ENCODE measurements around the gene SLC35F4. TPM values are rescaled to one million over a fixed set of nuclear protein-coding genes. Genes with fewer than 3 reads are reported as not detected.

The SLC35F4 gene
- total RNA-seq, 2 donors from 2014 or later = not detected

GRCh38 chr14:57686304-57686703 is 179.6 kb downstream of the SLC35F4 start:
- ATAC-seq (no peak), DNase-seq (no peak)
- intact Hi-C loops (cut with DNase I, micrococcal nuclease) = no loop called here

- DNase-seq (no peak), ATAC-seq (no peak)
- intact Hi-C loops (cut with DNase I, micrococcal nuclease) = no loop called here
Observed at GRCh38 chr14:57671021-57671420, 194.9 kb downstream of the SLC35F4 start.

- intact Hi-C loops (cut with DNase I, micrococcal nuclease) = no loop called here
- DNase-seq (no peak), ATAC-seq (no peak)
Observed at GRCh38 chr14:57660208-57660607, 205.7 kb downstream of the SLC35F4 start.

- DNase-seq (no peak), ATAC-seq (no peak)
- intact Hi-C loops (cut with DNase I, micrococcal nuclease) = no loop called here
Observed at GRCh38 chr14:57659052-57659451, 206.8 kb downstream of the SLC35F4 start.

- ATAC-seq = no peak
- intact Hi-C loops (cut with DNase I, micrococcal nuclease) = no loop called here
- no peak for DNase-seq
Observed at GRCh38 chr14:57657487-57657886, 208.4 kb downstream of the SLC35F4 start.

GRCh38 chr14:57656853-57657252 is 209.0 kb downstream of the SLC35F4 start:
- DNase-seq (no peak), ATAC-seq (no peak)
- intact Hi-C loops (cut with DNase I, micrococcal nuclease) = no loop called here

- DNase-seq (no peak), ATAC-seq (no peak)
- intact Hi-C loops (cut with DNase I, micrococcal nuclease) = no loop called here
Observed at GRCh38 chr14:57652769-57653168, 213.1 kb downstream of the SLC35F4 start.

GRCh38 chr14:57641776-57642175 is 224.1 kb downstream of the SLC35F4 start:
- ATAC-seq (no peak), DNase-seq (no peak)
- intact Hi-C loops (cut with DNase I, micrococcal nuclease) = no loop called here

- ATAC-seq = no peak
- intact Hi-C loops (cut with DNase I, micrococcal nuclease) = no loop called here
- no peak for DNase-seq
Observed at GRCh38 chr14:57640036-57640435, 225.9 kb downstream of the SLC35F4 start.

GRCh38 chr14:57637901-57638300 is 228.0 kb downstream of the SLC35F4 start:
- ATAC-seq (no peak), DNase-seq (no peak)
- intact Hi-C loops (cut with DNase I, micrococcal nuclease) = no loop called here

GRCh38 chr14:57634335-57634734 is 231.6 kb downstream of the SLC35F4 start:
- intact Hi-C loops (cut with DNase I, micrococcal nuclease) = no loop called here
- DNase-seq (no peak), ATAC-seq (no peak)

GRCh38 chr14:57632649-57633048 is 233.2 kb downstream of the SLC35F4 start:
- DNase-seq (no peak), ATAC-seq (no peak)
- intact Hi-C loops (cut with DNase I, micrococcal nuclease) = no loop called here

GRCh38 chr14:57617510-57617909 is 248.4 kb downstream of the SLC35F4 start:
- intact Hi-C loops (cut with DNase I, micrococcal nuclease) = no loop called here
- no peak for ATAC-seq
- no peak for DNase-seq

- intact Hi-C loops (cut with DNase I, micrococcal nuclease) = no loop called here
- ATAC-seq (no peak), DNase-seq (no peak)
Observed at GRCh38 chr14:57612946-57613345, 252.9 kb downstream of the SLC35F4 start.

- ATAC-seq (no peak), DNase-seq (no peak)
- intact Hi-C loops (cut with DNase I, micrococcal nuclease) = no loop called here
Observed at GRCh38 chr14:57611555-57612075, 254.3 kb downstream of the SLC35F4 start.

- intact Hi-C loops (cut with DNase I, micrococcal nuclease) = no loop called here
- no peak for DNase-seq
- no peak for ATAC-seq
Observed at GRCh38 chr14:57610631-57611030, 255.3 kb downstream of the SLC35F4 start.

GRCh38 chr14:57609192-57610075 is 256.5 kb downstream of the SLC35F4 start:
- intact Hi-C loops (cut with DNase I, micrococcal nuclease) = no loop called here
- ATAC-seq (no peak), DNase-seq (no peak)

- ATAC-seq (no peak), DNase-seq (no peak)
- intact Hi-C loops (cut with DNase I, micrococcal nuclease) = no loop called here
Observed at GRCh38 chr14:57607086-57607485, 258.8 kb downstream of the SLC35F4 start.

GRCh38 chr14:57583396-57583795 is 282.5 kb downstream of the SLC35F4 start:
- intact Hi-C loops (cut with DNase I, micrococcal nuclease) = no loop called here
- no peak for DNase-seq
- no peak for ATAC-seq

- intact Hi-C loops (cut with DNase I, micrococcal nuclease) = no loop called here
Observed at GRCh38 chr14:57582746-57583145, 283.1 kb downstream of the SLC35F4 start.

GRCh38 chr14:57578801-57579200 is 287.1 kb downstream of the SLC35F4 start:
- intact Hi-C loops (cut with DNase I, micrococcal nuclease) = no loop called here
- ATAC-seq (no peak), DNase-seq (no peak)

More at GRCh38 chr14:57582746-57583145, 283.1 kb downstream of the SLC35F4 start:
- DNase-seq = no peak
- ATAC-seq = no peak
